ENCODE measurements around the gene OSGEP. TPM values are rescaled to one million over a fixed set of nuclear protein-coding genes. Genes with fewer than 3 reads are reported as not detected.
A peak's percentile ranks its signal among the peaks of the same experiment; 100 is the strongest.

OSGEP gene
- polyA plus RNA-seq, 1 donor: 63.2 TPM

DNA sequence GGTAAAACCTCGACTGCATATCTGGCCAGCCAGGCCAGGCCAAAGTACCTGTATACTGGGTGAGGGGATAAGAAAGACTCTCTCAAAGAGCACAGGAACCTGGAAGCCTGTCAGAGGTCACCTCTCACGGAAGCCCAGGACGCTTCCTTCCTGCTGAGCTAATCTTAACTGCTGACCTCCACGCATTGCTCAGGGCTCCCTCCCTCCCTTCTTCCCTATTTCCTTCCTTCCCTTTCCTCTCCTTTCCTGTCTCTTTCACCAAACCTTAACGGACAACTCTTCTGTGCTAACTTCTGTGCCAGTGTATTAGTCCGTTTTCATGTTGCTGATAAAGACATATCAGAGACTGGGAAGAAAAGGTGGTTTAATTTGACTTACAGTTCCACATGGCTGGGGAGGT, 36.0 kb upstream of the OSGEP start:
- WGBS (ENCODE audit: insufficient coverage, low lambda C conversion rate): 17% methylated on average over 1 of the region's 6 CpGs
- Histone ChIP-seq H3K9me3 (ENCODE audit: control insufficient read depth, low read depth, low read length) (no peaks in the 10 kb centered on the region), H3K4me1 (ENCODE audit: control insufficient read depth, insufficient read depth, low read length) (no peaks in the 10 kb centered on the region), H3K36me3 (ENCODE audit: control insufficient read depth, insufficient read depth, low read length) (no peaks in the 10 kb centered on the region), H3K27ac (ENCODE audit: low read length) (no peak overlapping the region), H3K27me3 (ENCODE audit: control insufficient read depth, insufficient read depth, low read length) (no peaks in the 10 kb centered on the region), H3K4me3 (ENCODE audit: low read length) (no peak overlapping the region)
- DNase-seq: no peak

DNA sequence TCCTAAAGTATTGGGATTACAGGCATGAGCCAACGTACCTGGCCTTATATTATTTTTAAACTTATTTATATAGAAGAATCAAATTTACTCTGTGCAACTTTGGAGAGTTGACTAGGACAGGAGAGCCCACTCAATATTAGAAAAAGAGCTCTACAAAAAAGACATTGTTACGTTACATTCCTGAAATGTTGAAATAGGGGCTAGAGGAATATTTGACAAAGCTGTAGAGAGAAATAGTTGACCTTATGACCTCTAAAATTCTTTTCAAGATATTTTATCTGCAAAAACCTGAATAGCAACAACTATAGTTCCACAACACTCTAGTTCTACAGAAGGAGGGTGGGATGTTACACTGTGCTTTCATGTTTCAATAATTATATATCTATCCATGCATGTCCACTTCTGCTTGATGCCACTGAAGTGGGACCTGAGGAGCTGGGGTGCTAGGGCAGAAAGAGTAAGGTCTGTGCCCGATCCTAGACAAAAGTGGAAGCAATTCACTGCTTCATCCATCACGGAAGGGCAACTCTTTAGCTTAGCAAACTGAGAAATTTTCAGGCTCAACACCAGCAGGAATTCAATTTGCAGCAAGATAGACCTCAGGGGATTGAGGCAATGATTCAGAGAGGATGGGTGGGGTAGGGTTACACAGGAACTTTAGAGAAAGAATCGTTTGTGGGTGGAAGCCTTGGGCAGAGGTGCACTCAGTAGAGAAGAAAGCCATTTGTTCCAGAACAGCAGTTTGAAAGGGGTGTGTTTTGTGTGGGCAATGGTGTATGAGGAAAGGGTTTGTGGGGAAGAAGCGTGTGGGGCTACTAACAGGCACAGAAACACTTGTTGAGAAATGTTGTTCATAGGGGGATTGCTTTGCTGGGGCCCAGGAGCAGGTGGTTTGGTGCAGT, 34.7 kb upstream of the OSGEP start:
- no peak overlapping the region for H3K4me3 ChIP-seq (ENCODE audit: low read length)
- no peak for DNase-seq
- no peaks in the 10 kb centered on the region for H3K27me3 ChIP-seq (ENCODE audit: control insufficient read depth, insufficient read depth, low read length)
- WGBS (ENCODE audit: insufficient coverage, low lambda C conversion rate): 83% methylated on average over 2 of the region's 6 CpGs
- H3K36me3 ChIP-seq (ENCODE audit: control insufficient read depth, insufficient read depth, low read length): no peaks in the 10 kb centered on the region
- no peaks in the 10 kb centered on the region for H3K9me3 ChIP-seq (ENCODE audit: control insufficient read depth, low read depth, low read length)
- H3K27ac ChIP-seq (ENCODE audit: low read length): no peak overlapping the region
- no peaks in the 10 kb centered on the region for H3K4me1 ChIP-seq (ENCODE audit: control insufficient read depth, insufficient read depth, low read length)

DNA sequence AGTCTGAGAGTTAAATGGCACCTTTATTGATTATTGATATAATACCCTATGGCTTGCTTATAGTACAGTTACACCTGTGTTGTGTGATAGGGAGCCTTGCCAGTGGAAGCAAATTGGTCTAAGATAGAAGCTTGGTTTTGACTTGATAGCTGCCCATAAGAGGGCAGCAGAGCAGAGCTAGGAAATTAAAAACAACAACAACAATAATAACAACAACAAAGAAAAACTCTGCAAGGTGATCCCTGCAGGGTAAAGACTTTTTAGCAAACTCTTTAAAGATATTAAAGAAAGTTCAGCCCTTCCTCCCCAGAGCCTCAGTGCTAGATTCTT, 32.7 kb upstream of the OSGEP start:
- Histone ChIP-seq H3K4me1 (ENCODE audit: control insufficient read depth, insufficient read depth, low read length) (no peaks in the 10 kb centered on the region), H3K27me3 (ENCODE audit: control insufficient read depth, insufficient read depth, low read length) (no peaks in the 10 kb centered on the region)
- DNase-seq: no peak

DNA sequence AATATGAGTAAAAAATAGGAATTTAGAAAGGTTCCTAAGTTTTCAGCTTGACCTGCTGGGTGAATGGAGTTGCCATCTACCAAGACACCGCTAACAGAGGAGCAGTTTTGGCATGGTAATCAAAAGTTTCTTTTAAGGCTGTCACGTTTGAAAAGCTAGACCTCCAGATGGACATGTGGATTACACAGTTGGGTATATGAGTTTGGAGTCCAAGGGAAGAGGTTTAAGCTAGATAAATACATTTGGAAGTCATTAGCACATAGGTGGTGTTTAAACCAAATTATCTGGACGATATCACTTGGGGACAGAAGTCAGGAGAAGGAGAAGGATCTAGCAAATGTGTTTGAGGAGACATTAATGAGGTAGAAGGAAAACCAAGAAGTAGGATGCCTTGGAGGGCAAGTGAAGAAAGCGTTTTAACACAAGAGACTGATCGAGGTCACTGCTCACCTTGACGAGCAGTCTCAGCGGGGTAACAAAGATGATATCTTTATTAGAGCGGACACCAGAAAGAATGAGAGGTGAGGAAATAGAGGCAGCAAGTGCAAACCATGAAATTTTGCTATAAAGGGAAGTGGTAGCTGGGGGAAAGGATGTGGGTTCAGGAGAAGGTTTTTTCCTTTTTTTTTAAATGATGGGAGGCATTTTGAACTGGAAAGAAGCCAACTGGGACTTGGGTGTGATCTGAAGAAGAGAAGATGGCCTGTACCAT, 32.2 kb upstream of the OSGEP start:
- Histone ChIP-seq H3K36me3 (ENCODE audit: control insufficient read depth, insufficient read depth, low read length) (no peaks in the 10 kb centered on the region), H3K27me3 (ENCODE audit: control insufficient read depth, insufficient read depth, low read length) (no peaks in the 10 kb centered on the region), H3K27ac (ENCODE audit: low read length) (no peak overlapping the region), H3K9me3 (ENCODE audit: control insufficient read depth, low read depth, low read length) (no peaks in the 10 kb centered on the region), H3K4me3 (ENCODE audit: low read length) (no peak overlapping the region), H3K4me1 (ENCODE audit: control insufficient read depth, insufficient read depth, low read length) (no peaks in the 10 kb centered on the region)
- WGBS (ENCODE audit: insufficient coverage, low lambda C conversion rate): 97% methylated on average over 5 of the region's 8 CpGs
- DNase-seq: no peak

More for the DNA sequence above, 32.7 kb upstream of the OSGEP start:
- H3K27ac ChIP-seq (ENCODE audit: low read length): no peak overlapping the region
- H3K36me3 ChIP-seq (ENCODE audit: control insufficient read depth, insufficient read depth, low read length): no peaks in the 10 kb centered on the region
- no peaks in the 10 kb centered on the region for H3K9me3 ChIP-seq (ENCODE audit: control insufficient read depth, low read depth, low read length)
- no peak overlapping the region for H3K4me3 ChIP-seq (ENCODE audit: low read length)

DNA sequence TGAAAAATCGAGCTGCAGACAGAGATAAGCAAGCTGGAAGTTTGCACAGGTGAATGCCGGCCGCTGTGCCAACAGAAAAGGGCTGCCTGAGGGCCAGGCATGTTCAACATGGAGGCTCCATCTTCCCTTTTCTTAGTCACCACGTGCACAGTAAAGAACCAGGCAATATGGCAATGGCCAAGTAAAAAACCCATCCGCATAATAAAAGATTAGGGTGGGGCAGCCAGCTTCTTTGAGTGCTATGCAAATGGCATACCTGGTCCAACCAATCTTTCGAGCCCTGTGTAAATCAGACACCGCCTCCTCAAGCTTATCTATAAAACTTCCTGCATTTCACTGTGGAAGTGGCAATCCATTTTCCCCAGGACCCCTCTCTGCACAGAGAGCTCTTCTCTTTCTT, 31.3 kb upstream of the OSGEP start:
- DNase-seq: no peak

DNA sequence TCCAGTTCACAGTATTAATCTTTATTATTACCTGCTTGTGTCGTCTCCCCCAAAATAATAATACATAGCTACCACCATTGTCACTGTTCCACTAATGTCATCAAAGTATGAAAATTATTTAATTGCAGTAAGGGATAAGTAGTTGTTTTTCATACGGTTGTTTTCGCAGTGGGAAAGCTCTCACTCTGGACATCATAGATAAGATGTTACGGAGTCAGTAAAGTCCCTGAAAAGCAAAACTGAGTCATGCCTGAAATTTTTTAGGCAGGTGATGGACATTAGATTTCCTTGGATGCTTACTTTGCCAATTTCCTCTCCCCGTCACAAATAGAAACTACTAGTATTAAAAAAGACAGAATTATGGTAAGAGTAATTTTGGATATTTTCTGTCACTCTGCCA, 27.8 kb upstream of the OSGEP start:
- Histone ChIP-seq H3K9me3 (ENCODE audit: control insufficient read depth, low read depth, low read length) (no peaks in the 10 kb centered on the region), H3K36me3 (ENCODE audit: control insufficient read depth, insufficient read depth, low read length) (peaks cover 12% of the 10 kb centered on the region), H3K27me3 (ENCODE audit: control insufficient read depth, insufficient read depth, low read length) (no peaks in the 10 kb centered on the region), H3K4me1 (ENCODE audit: control insufficient read depth, insufficient read depth, low read length) (no peaks in the 10 kb centered on the region), H3K27ac (ENCODE audit: low read length) (no peak overlapping the region), H3K4me3 (ENCODE audit: low read length) (no peak overlapping the region)
- DNase-seq: no peak
- 100% methylated on average over 1 of the region's 5 CpGs for WGBS (ENCODE audit: insufficient coverage, low lambda C conversion rate)

More for the DNA sequence above, 31.3 kb upstream of the OSGEP start:
- H3K27ac ChIP-seq (ENCODE audit: low read length): no peak overlapping the region
- WGBS (ENCODE audit: insufficient coverage, low lambda C conversion rate): 60% methylated on average over 1 of the region's 7 CpGs
- no peak overlapping the region for H3K4me3 ChIP-seq (ENCODE audit: low read length)
- no peaks in the 10 kb centered on the region for H3K27me3 ChIP-seq (ENCODE audit: control insufficient read depth, insufficient read depth, low read length)
- no peaks in the 10 kb centered on the region for H3K36me3 ChIP-seq (ENCODE audit: control insufficient read depth, insufficient read depth, low read length)
- no peaks in the 10 kb centered on the region for H3K9me3 ChIP-seq (ENCODE audit: control insufficient read depth, low read depth, low read length)
- H3K4me1 ChIP-seq (ENCODE audit: control insufficient read depth, insufficient read depth, low read length): no peaks in the 10 kb centered on the region

DNA sequence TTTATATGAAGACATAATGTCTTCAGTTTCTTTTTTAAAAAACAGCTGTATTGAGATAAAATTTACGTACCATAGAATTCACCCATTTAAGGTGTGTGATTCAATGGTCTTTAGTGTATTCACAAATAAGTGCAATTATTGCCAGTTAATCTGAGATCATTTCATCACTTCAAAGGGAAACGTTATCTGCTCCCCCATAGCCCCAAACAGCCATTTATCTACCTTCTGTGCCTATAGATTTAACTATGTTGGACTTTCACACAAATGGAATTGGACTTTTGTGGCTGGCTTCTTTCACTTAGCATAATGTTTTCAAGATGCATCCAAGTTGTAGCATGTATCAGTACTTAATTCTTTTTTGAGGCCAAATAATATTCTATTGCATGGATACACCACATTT, 24.3 kb upstream of the OSGEP start:
- H3K36me3 ChIP-seq (ENCODE audit: control insufficient read depth, insufficient read depth, low read length): peaks cover 45% of the 10 kb centered on the region
- DNase-seq: no peak
- H3K4me1 ChIP-seq (ENCODE audit: control insufficient read depth, insufficient read depth, low read length): peaks cover 7% of the 10 kb centered on the region
- 90% methylated on average over 2 of the region's 2 CpGs for WGBS (ENCODE audit: insufficient coverage, low lambda C conversion rate)
- no peaks in the 10 kb centered on the region for H3K27me3 ChIP-seq (ENCODE audit: control insufficient read depth, insufficient read depth, low read length)
- no peaks in the 10 kb centered on the region for H3K9me3 ChIP-seq (ENCODE audit: control insufficient read depth, low read depth, low read length)
- no peak overlapping the region for H3K4me3 ChIP-seq (ENCODE audit: low read length)
- H3K27ac ChIP-seq (ENCODE audit: low read length): no peak overlapping the region

DNA sequence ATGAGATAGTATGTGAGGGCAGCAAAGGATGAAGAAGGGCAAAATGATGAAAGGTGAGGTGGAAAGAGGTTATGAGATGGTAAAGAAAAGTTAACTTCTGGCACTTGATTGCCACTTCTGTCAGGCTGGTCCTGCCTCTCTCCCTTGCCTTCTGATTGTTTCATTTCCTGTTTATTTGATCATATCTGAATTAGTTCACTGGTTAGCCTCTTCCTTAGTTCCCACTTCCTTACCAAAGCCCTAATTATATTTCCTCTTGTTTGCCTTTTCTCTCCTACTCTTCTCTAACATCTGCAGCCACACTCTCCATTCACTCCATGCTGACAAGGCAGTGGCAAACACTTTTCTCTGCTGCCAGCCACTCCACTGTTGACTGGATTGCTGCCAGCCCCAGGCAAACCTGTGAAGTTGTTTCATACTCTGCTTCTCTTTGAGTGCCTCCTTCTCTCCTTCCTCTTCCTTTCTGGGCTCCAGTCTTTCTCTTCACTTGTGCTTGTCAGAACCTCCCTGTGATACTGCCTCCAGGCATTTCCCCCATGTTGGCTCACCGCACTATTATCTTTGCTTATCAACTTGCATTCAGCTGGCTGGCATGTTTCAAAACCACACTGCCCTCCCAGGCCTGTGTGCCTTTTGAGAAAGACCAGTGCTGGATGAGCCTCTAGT, 22.7 kb upstream of the OSGEP start:
- peaks cover 53% of the 10 kb centered on the region for H3K36me3 ChIP-seq (ENCODE audit: control insufficient read depth, insufficient read depth, low read length)
- H3K9me3 ChIP-seq (ENCODE audit: control insufficient read depth, low read depth, low read length): no peaks in the 10 kb centered on the region
- WGBS (ENCODE audit: insufficient coverage, low lambda C conversion rate): 86% methylated on average over 1 of the region's 1 CpG
- H3K27ac ChIP-seq (ENCODE audit: low read length): no peak overlapping the region
- no peak for DNase-seq
- no peak overlapping the region for H3K4me3 ChIP-seq (ENCODE audit: low read length)
- peaks cover 16% of the 10 kb centered on the region for H3K4me1 ChIP-seq (ENCODE audit: control insufficient read depth, insufficient read depth, low read length)
- H3K27me3 ChIP-seq (ENCODE audit: control insufficient read depth, insufficient read depth, low read length): no peaks in the 10 kb centered on the region

DNA sequence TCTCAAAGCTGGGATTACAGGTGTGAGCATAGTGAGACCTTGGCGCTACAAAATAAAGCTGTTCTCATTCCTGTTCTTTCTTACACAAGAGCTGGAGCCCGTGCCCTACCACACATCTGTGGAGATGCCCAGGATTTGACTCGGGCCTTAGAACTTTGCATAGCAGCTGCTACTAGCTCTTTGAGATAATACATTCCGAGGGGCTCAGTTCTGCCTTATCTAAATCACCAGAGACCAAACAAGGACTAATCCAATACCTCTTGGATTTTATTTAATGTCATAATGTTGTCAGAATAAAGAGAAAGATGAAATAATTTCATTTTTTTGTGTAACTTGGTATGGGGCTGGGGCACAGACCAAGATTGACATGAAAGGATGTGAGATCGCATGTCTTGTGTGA, 22.2 kb upstream of the OSGEP start:
- Histone ChIP-seq H3K4me1 (ENCODE audit: control insufficient read depth, insufficient read depth, low read length) (peaks cover 22% of the 10 kb centered on the region), H3K36me3 (ENCODE audit: control insufficient read depth, insufficient read depth, low read length) (peaks cover 56% of the 10 kb centered on the region), H3K27me3 (ENCODE audit: control insufficient read depth, insufficient read depth, low read length) (no peaks in the 10 kb centered on the region), H3K9me3 (ENCODE audit: control insufficient read depth, low read depth, low read length) (no peaks in the 10 kb centered on the region), H3K27ac (ENCODE audit: low read length) (no peak overlapping the region), H3K4me3 (ENCODE audit: low read length) (no peak overlapping the region)
- 72% methylated on average over 3 of the region's 5 CpGs for WGBS (ENCODE audit: insufficient coverage, low lambda C conversion rate)
- no peak for DNase-seq

DNA sequence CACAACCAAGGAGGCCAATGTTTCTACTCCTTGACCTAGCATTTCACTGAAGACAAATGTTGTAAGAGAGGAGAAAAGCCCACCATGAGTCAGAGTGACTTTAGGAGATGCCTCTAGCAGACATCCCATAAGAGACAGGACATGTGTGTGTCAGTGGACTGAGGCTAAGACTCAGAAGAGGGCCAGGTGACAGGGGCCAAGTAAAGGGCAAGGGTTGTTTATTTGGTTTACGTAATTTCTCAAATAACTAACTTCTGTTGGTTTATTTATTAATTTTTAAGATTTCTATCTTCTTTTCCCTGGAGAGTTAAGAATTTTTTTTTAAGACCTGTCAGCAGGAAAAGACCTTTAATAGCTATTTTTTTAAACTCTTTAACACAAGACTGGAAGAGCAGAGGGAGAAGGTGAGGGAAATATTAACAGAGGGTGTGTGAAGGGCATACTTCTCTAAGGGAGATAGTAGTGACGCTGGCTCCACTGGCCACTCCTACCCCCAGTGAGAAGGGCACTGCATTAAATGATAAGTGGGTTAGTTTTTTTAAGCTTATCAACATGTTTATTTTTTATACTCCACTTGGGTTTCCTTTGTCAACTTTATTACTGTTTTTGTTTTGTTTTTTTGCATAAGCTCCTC, 18.0 kb upstream of the OSGEP start:
- peak; percentile 75 to 84 for DNase-seq
- H3K27ac ChIP-seq (ENCODE audit: low read length): peak overlapping the region; percentile 93
- H3K4me1 ChIP-seq (ENCODE audit: control insufficient read depth, insufficient read depth, low read length): peaks cover 26% of the 10 kb centered on the region
- WGBS (ENCODE audit: insufficient coverage, low lambda C conversion rate): 33% methylated on average over 1 of the region's 2 CpGs
- H3K36me3 ChIP-seq (ENCODE audit: control insufficient read depth, insufficient read depth, low read length): peaks cover 46% of the 10 kb centered on the region
- H3K27me3 ChIP-seq (ENCODE audit: control insufficient read depth, insufficient read depth, low read length): no peaks in the 10 kb centered on the region
- no peaks in the 10 kb centered on the region for H3K9me3 ChIP-seq (ENCODE audit: control insufficient read depth, low read depth, low read length)
- no peak overlapping the region for H3K4me3 ChIP-seq (ENCODE audit: low read length)

Measured in large intestine (tissue), 3 donors.